HepG2 (cell line): ENCODE measurements around the gene RAB1B. TPM values are rescaled to one million over a fixed set of nuclear protein-coding genes. Genes with fewer than 3 reads are reported as not detected.
"Not testable (repeated sequence)": the region's sequence is repeated elsewhere in the genome, so short reads cannot be mapped to it uniquely, and the experiment has no call there.

Experiments used
- ATAC-seq: fragments of 200-7000 bp; cut with Tn5 transposase; 3 replicates; pipeline ENCODE4 v1.9.1; 2020; ENCODE audit warnings: mild to moderate bottlenecking, moderate library complexity
- BruUV-seq: library from RNA; stranded (reverse); fragments of 400-500 nt; replicated peaks from 2 replicates; lab custom pipeline; 2021; lab: Mats Ljungman, UMichigan
- CTCF ChIA-PET: fragments of 300-600 bp; formaldehyde crosslinking; extraction: SDS; loops from one replicate; lab custom pipeline; 2021; ENCODE audit warnings: low total read pairs, inconsistent platforms, low intra/inter-chr PET ratio; lab: Yijun Ruan, JAX
- POLR2A ChIA-PET: fragments of 350-600 bp; sonication (Branson Sonifier 250); formaldehyde crosslinking; loops from one replicate; lab custom pipeline; 2020; ENCODE audit warnings: antibody characterized with exemption, inconsistent platforms; lab: Yijun Ruan, JAX
- DNase-seq: peaks from one replicate; pipeline ENCODE4 v3.0.0-alpha.2; 2015; ENCODE audit warnings: low spot score
- FAIRE-seq: peaks from 3 replicates; lab custom pipeline; 2011; peaks lifted over from hg19 to GRCh38; lab: Jason Lieb, UNC
- H2AFZ ChIP-seq: one replicate; pipeline ENCODE4 v1.6.1; 2011; ENCODE audit warnings: low read length, inconsistent platforms
- H3K27ac ChIP-seq: fragments of 300-600 bp; 3 replicates; pipeline ENCODE4 v1.8.0; 2011; ENCODE audit warnings: mixed run types, mild to moderate bottlenecking, mixed read lengths, low read length, inconsistent platforms; ENCODE audit not compliant: insufficient read depth; ENCODE audit errors: extremely low read length
- H3K27me3 ChIP-seq, 2 experiments: fragments of 200-600 bp in 1 of 2; 2 replicates in 1 of 2; 3 replicates in 1 of 2; pipeline versions ENCODE4 v1.6.0 to v1.8.0; 2011; ENCODE audit warnings: low read length in 2 of 2, mild to moderate bottlenecking in 2 of 2, moderate library complexity in 2 of 2, inconsistent platforms in 1 of 2; ENCODE audit not compliant: insufficient read depth in 2 of 2, control insufficient read depth in 1 of 2
- H3K36me3 ChIP-seq, 2 experiments: fragments of 200-600 bp in 1 of 2; replicated peaks in 1 of 2; 2 replicates in 1 of 2; 3 replicates in 1 of 2; pipeline versions ENCODE4 v1.5.1 to v1.8.0; 2011; ENCODE audit warnings: low read length in 2 of 2, inconsistent platforms in 1 of 2; ENCODE audit not compliant: insufficient read depth in 2 of 2, control insufficient read depth in 1 of 2
- H3K4me1 ChIP-seq: 2 replicates; pipeline ENCODE4 v1.5.1; 2012; ENCODE audit warnings: low read length, inconsistent platforms; ENCODE audit not compliant: insufficient read depth
- H3K4me2 ChIP-seq: 2 replicates; pipeline ENCODE4 v1.6.0; 2011; ENCODE audit warnings: low read depth, low read length, inconsistent platforms
- H3K4me3 ChIP-seq, 3 experiments: fragments of 200-600 bp in 1 of 3; sonication (generic), shearing (Covaris generic) in 1 of 3; replicated peaks in 1 of 3; 2 replicates each; pipeline ENCODE4 v1.5.1; 2011 to 2016; ENCODE audit warnings: low read length in 3 of 3, inconsistent platforms in 2 of 3, low read depth in 2 of 3, mild to moderate bottlenecking in 2 of 3, control low read depth in 1 of 3, mixed read lengths in 1 of 3; ENCODE audit not compliant: insufficient read depth in 1 of 3
- H3K79me2 ChIP-seq: one replicate; pipeline ENCODE4 v1.6.1; 2011; ENCODE audit warnings: low read length, inconsistent platforms; ENCODE audit not compliant: insufficient read depth
- H3K9ac ChIP-seq: 2 replicates; pipeline ENCODE4 v1.6.0; 2011; ENCODE audit warnings: mild to moderate bottlenecking, low read depth, low read length, inconsistent platforms; ENCODE audit not compliant: insufficient read depth
- H3K9me3 ChIP-seq: 2 replicates; pipeline ENCODE4 v1.5.1; 2012; ENCODE audit warnings: mild to moderate bottlenecking, low read length
- H4K20me1 ChIP-seq: 2 replicates; pipeline ENCODE4 v1.6.0; 2011; ENCODE audit warnings: inconsistent platforms, mild to moderate bottlenecking, low read length, moderate library complexity; ENCODE audit not compliant: insufficient read depth
- PCBP1 ChIP-seq: fragments of 200-400 bp; formaldehyde crosslinking; IDR thresholded peaks from 2 replicates; pipeline ENCODE4 v1.6.1; 2017; ENCODE audit warnings: mild to moderate bottlenecking, low read depth, low read length, borderline replicate concordance
- TFAP4 ChIP-seq: sonication (generic); IDR thresholded peaks from 2 replicates; pipeline ENCODE4 v1.6.1; 2016; ENCODE audit warnings: low read depth, borderline replicate concordance
- ZMAT3 ChIP-seq: sonication (generic); formaldehyde crosslinking; conservative IDR thresholded peaks from 2 replicates; pipeline ENCODE4 v1.7.0; 2021; ENCODE audit warnings: missing genetic modification reagents
- ZNF143 ChIP-seq: sonication (generic); formaldehyde crosslinking; IDR thresholded peaks from 2 replicates; pipeline ENCODE4 v1.4.0; 2020; ENCODE audit warnings: missing genetic modification reagents
- ZNF761 ChIP-seq: sonication (generic); formaldehyde crosslinking; conservative IDR thresholded peaks from 2 replicates; pipeline ENCODE4 v1.4.0; 2020; ENCODE audit warnings: mild to moderate bottlenecking, missing genetic modification reagents
- WGBS: methylation state at CpG from one replicate; pipeline ENCODE4 v1.1.6; 2017; ENCODE audit warnings: low lambda C conversion rate; 5-methylcytosine and 5-hydroxymethylcytosine counted together
- in situ Hi-C: cut with HindIII; loops from 2 replicates; pipeline ENCODE4 v1.10.0; 2017; ENCODE audit warnings: low pct_unique_long_range_greater_than_20kb; ENCODE audit not compliant: extremely low pct_ligation_motif_present
- intact Hi-C: fragments of 100-400 bp; cut with micrococcal nuclease; formaldehyde crosslinking; loops from one replicate; pipeline ENCODE4 v1.10.0; 2022; ENCODE audit not compliant: unreplicated experiment
- polyA plus RNA-seq, 8 experiments: library from polyadenylated mRNA; depleted of rRNA in 3 of 8; stranded (reverse) in 7 of 8; unstranded in 1 of 8; fragments of >200 nt; fragmentation: Illumina TruSeq in 4 of 8; extraction: Trizol in 4 of 8; gene quantifications; 2 replicates each; pipeline versions ENCODE4 v1.2.1 to v1.2.3, GENCODE V29; 2011 to 2016; ENCODE audit warnings: low read depth in 4 of 8, missing spikeins in 1 of 8, mixed read lengths in 1 of 8; ENCODE audit not compliant: insufficient read depth in 1 of 8
- total RNA-seq, 5 experiments: library from RNA; depleted of rRNA; stranded (reverse); fragments of >200 nt; fragmentation: Illumina TruSeq; extraction: Trizol; gene quantifications; 2 replicates each; pipeline ENCODE4 v1.2.3, GENCODE V29; 2016; ENCODE audit warnings: low read depth in 1 of 5
- TF ChIP-seq, protein P1 (sequence below): IDR thresholded peaks from 2 replicates; pipeline ENCODE4 v1.6.1; 2012; ENCODE audit warnings: inconsistent platforms
- TF ChIP-seq, protein P2 (sequence below): sonication (generic); formaldehyde crosslinking; IDR thresholded peaks from 2 replicates; pipeline ENCODE4 v1.4.0; 2020; ENCODE audit warnings: low read depth, missing genetic modification reagents

RAB1B gene
- total and polyA plus RNA-seq, 2 of the 13 experiments (the other 11 are each of a cell fraction or from before 2014, with no cell fraction given), result 77.9 to 87.9 TPM

DNA sequence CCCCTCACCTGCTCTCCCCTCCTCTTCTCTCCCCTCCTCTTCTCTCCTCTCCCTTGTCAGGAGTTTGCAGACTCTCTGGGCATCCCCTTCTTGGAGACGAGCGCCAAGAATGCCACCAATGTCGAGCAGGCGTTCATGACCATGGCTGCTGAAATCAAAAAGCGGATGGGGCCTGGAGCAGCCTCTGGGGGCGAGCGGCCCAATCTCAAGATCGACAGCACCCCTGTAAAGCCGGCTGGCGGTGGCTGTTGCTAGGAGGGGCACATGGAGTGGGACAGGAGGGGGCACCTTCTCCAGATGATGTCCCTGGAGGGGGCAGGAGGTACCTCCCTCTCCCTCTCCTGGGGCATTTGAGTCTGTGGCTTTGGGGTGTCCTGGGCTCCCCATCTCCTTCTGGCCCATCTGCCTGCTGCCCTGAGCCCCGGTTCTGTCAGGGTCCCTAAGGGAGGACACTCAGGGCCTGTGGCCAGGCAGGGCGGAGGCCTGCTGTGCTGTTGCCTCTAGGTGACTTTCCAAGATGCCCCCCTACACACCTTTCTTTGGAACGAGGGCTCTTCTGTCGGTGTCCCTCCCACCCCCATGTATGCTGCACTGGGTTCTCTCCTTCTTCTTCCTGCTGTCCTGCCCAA is 7.7 kb downstream of the RAB1B start:
- Histone ChIP-seq H3K4me3 (no peak overlapping the region), H4K20me1 (0 out of 2 replicates have a peak, but pooled peaks cover 2% of the 10 kb centered on the region), H3K27ac (no peak overlapping the region), H3K36me3 (peaks cover 23 to 38% of the 10 kb centered on the region in 2 experiments), H3K4me2 (no peak overlapping the region), H3K27me3 (peaks cover 3 to 9% of the 10 kb centered on the region in 2 experiments; a peak in 3 of 5 replicates)
- in situ Hi-C loops, result no loop called here
- BruUV-seq, result no TSS peak
- POLR2A ChIA-PET, result no interaction called here
- no peak for DNase-seq
- TF ChIP-seq TFAP4 (no peak), ZMAT3 (CRISPR knock-in tag) (no peak), ZNF143 (CRISPR knock-in tag) (no peak), PCBP1 (no peak), ZNF761 (CRISPR knock-in tag) (no peak)
- TF ChIP-seq, protein P1, sequence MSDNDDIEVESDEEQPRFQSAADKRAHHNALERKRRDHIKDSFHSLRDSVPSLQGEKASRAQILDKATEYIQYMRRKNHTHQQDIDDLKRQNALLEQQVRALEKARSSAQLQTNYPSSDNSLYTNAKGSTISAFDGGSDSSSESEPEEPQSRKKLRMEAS, result no peak
- TF ChIP-seq, protein P2, sequence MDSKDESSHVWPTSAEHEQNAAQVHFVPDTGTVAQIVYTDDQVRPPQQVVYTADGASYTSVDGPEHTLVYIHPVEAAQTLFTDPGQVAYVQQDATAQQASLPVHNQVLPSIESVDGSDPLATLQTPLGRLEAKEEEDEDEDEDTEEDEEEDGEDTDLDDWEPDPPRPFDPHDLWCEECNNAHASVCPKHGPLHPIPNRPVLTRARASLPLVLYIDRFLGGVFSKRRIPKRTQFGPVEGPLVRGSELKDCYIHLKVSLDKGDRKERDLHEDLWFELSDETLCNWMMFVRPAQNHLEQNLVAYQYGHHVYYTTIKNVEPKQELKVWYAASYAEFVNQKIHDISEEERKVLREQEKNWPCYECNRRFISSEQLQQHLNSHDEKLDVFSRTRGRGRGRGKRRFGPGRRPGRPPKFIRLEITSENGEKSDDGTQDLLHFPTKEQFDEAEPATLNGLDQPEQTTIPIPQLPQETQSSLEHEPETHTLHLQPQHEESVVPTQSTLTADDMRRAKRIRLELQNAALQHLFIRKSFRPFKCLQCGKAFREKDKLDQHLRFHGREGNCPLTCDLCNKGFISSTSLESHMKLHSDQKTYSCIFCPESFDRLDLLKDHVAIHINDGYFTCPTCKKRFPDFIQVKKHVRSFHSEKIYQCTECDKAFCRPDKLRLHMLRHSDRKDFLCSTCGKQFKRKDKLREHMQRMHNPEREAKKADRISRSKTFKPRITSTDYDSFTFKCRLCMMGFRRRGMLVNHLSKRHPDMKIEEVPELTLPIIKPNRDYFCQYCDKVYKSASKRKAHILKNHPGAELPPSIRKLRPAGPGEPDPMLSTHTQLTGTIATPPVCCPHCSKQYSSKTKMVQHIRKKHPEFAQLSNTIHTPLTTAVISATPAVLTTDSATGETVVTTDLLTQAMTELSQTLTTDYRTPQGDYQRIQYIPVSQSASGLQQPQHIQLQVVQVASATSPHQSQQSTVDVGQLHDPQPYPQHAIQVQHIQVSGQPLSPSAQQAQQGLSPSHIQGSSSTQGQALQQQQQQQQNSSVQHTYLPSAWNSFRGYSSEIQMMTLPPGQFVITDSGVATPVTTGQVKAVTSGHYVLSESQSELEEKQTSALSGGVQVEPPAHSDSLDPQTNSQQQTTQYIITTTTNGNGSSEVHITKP, result no peak
- TF ChIP-seq, all 625 proteins: peak for 0
- ATAC-seq (no peak), FAIRE-seq (no peak)
- 90% methylated on average over 12 of the region's 14 CpGs for WGBS
- Histone ChIP-seq H3K9me3 (no peaks in the 10 kb centered on the region), H3K79me2 (peaks cover under 1% of the 10 kb centered on the region), H2AFZ (no peak overlapping the region), H3K4me1 (peaks cover 31% of the 10 kb centered on the region), H3K9ac (no peak overlapping the region)
- CTCF ChIA-PET, result no interaction called here
- intact Hi-C loops, result no loop called here

DNA sequence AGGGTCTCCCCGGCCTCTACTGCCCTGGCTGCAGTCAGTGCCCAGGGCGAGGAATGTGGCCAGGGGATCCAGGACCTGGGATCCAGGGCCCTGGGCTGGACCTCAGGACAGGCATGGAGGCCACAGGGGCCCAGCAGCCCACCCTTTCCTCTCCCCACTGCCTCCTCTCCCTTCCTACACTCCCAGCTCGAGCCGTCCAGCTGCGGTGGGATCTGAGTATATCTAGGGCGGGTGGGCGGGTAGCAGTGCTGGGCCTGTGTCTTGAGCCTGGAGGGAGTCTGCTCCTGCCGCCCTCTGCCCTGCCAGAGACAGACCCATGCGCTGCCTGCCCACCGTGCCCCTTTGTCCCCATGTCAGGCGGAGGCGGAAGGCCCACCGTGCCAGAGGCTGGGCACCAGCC is 8.2 kb downstream of the RAB1B start:
- DNase-seq, H3K9ac ChIP-seq, intact Hi-C loops, H3K27ac ChIP-seq, H3K79me2 ChIP-seq, H4K20me1 ChIP-seq, FAIRE-seq, in situ Hi-C loops, BruUV-seq, H3K9me3 ChIP-seq, H3K4me2 ChIP-seq, H2AFZ ChIP-seq, ATAC-seq, H3K27me3 ChIP-seq, CTCF ChIA-PET, H3K4me3 ChIP-seq: not testable (repeated sequence)
- Histone ChIP-seq H3K36me3 (peaks cover 22 to 35% of the 10 kb centered on the region in 2 experiments), H3K4me1 (peaks cover 33% of the 10 kb centered on the region)
- POLR2A ChIA-PET, result interaction anchor here (0.9 to 1.1 kb wide), 2 partner anchors 8 to 12 kb away, joined by 5 read pairs; partner anchors contain the start of genes RAB1B and YIF1A
- 92% methylated on average over 9 of the region's 13 CpGs for whole genome bisulfite sequencing
